Suprapubic skin (tissue), 4 donors: Measurements from ENCODE around the gene EIF4EBP2.

ENCODE experiments used
- CTCF ChIP-seq, 2 donors: fragments of 200-600 bp in 1 of 2; fragments of 450-650 bp in 1 of 2; sonication (generic) in 1 of 2; IDR thresholded peaks; one replicate each; pipeline ENCODE4 v1.5.1; 2016 to 2019; ENCODE audit warnings: antibody characterized with exemption in 2 of 2, mild to moderate bottlenecking in 1 of 2, moderate library complexity in 1 of 2
- EP300 ChIP-seq: sonication (generic); formaldehyde crosslinking; IDR thresholded peaks from one replicate; pipeline ENCODE4 v1.6.1; 2017; ENCODE audit warnings: antibody characterized with exemption
- POLR2A ChIP-seq, 2 donors: fragments of 450-650 bp; IDR thresholded peaks; one replicate each; pipeline ENCODE4 v1.6.1; 2017; ENCODE audit warnings: antibody characterized with exemption in 2 of 2, mild to moderate bottlenecking in 2 of 2, moderate library complexity in 2 of 2
- POLR2AphosphoS5 ChIP-seq, 3 donors: sonication (generic); formaldehyde crosslinking; IDR thresholded peaks; one replicate each; pipeline ENCODE4 v1.6.1; 2017; ENCODE audit warnings: antibody characterized with exemption in 3 of 3

DNA sequence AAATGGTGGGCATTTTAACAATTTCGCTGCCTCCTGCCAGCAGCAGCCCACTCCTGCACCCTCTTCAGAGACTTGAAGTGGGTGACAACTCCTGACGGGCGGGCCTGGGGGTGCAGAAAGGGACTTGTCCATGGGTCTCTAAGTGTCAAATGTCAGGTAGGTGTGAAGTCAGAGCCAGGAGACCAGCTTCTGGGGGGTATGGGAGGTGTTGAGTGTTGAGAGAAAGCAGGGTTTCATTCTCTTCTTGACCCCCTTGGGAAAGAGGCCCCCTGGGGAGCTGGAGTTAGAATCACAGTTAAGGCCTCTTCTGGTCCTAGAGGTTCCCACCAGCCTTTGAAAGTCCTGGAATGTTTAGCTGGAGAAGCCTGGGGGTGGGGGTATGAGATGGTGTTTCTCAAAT is 63.0 kb downstream of the EIF4EBP2 start:
- no peak for TF ChIP-seq CTCF (IDR thresholded peaks at IDR 0.05)
- TF ChIP-seq EP300 = no peak
- no peak for TF ChIP-seq POLR2A (IDR thresholded peaks at IDR 0.05)
- TF ChIP-seq POLR2AphosphoS5 (IDR thresholded peaks at IDR 0.05) = no peak
